ENCODE results near the gene STOM. TPM values are rescaled to one million over a fixed set of nuclear protein-coding genes. Genes with fewer than 3 reads are reported as not detected.
"Not testable (repeated sequence)": the region's sequence is repeated elsewhere in the genome, so short reads cannot be mapped to it uniquely, and the experiment has no call there.

Gene STOM
- total RNA-seq, 1 donor from 2014 or later = 15.1 TPM

DNA sequence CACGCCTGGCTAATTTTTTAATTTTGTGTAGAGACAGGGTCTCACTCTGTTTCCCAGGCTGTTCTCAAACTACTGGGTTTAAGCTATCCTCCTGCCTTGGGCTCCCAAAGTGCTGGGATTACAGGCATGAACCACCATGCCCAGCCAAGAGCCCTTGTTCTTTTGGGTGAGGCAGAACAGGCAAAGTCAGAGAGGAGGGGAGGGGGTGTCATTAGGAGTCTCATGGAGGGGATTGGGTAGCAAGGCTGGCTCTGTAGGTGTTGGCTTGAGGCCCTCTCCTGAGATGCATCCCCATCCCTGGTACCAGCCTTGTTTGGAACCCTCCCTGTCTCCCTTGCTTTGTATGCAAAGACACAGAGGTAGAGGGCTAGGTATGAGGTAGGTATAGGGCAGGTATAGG lies 78.0 kb downstream of the STOM start:
- DNase-seq (ENCODE audit: low spot score in 2 of 2) (no peak), FAIRE-seq (no peak)

DNA sequence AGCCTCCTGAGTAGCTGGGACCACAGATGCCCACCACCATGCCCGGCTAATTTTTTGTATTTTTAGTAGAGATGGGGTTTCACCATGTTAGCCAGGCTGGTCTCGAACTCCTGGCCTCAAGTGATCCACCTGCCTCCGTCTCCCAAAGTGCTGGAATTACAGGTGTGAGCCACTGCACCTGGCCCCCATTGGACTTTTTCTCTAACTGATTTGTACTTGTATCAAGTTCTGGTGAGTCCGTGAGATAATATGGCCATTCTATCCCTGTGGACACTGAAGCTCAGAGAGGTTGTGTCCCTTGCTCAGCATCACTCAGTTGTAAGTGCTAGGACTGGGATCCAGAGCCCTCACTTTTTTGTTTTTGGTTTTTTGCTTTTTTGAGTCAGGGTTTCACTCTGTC lies 78.5 kb downstream of the STOM start:
- not testable (repeated sequence) for DNase-seq (ENCODE audit: low spot score in 2 of 2); FAIRE-seq

DNA sequence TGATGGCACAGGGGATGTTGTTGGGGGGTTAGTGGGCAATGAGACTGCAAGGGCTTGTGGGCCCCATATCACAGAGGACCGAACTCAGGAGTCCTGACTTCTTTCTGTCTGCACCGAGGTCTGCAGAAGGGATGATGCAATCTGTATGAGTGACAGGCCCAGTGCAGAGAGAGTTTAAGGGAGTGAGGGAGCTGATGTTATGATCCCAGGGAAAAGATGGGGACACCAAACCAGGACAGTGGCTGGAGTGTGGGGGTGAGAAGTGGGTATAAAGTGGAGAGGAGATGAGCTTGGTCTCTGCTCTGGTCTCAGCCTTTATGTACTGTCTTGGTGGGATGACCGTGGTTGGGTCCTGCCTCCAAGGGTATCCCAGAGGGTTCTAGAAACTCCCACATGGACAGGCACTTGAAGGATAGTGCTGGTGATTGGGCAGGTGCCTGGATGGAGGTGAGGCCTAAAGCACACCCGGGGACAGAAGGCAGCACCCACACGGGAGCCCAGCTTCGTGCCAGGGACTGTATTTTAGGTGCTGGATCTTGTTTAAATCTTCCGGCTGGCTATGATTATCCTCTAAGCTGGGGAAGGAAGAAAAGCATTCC lies 80.2 kb downstream of the STOM start:
- DNase-seq (ENCODE audit: low spot score in 2 of 2) (no peak), FAIRE-seq (no peak)

DNA sequence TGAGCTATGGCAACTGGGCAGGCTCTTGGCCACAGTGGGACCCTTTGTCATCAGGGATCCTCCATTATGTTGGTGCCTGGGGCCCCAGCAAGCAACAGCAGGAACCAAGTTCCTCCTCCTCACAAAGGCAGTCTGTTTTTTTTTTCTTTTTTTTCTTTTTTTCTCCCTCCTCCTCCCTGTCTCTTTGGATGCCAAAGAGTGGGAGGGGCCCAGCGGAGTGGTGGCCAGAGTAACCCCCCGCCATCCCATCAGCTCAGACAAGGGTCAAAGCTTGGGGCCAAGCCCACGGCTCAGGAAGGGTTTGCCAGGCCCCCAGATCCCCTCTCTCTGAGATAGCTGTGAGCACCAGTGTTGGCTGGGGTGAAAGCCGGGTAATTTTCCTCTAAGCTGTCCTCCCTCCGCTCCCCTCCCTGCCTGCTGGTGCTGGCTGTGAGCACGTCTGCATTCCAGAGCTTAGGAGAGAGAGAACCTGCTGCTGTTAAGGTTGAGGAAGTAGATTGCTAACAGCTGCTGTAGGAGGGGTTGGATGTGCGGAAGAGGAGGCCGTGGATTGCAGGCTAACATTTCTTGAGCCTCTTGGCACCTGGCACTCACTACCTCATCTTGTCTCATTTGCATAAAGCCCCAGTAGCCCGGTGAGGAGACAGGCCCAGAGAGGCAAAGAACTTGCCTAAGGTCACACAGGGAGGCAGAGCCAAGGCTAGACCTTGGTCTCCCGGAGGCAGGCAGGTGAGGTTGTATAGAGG lies 80.9 kb downstream of the STOM start:
- DNase-seq (ENCODE audit: low spot score in 2 of 2) = no peak
- FAIRE-seq = no peak

Other genes starting within 250 kb of the STOM start
- 56.3 TPM for gene RAB14, start 168.4 kb downstream of the STOM start, total RNA-seq
- gene GSN, start 102.1 kb downstream of the STOM start, total RNA-seq = 24.5 TPM
- gene GGTA1, start 129.6 kb upstream of the STOM start, total RNA-seq = 2.4 TPM

Data from frontal cortex (tissue), 4 donors.